H1 (cell line): Measurements from ENCODE around the gene SLC1A2. TPM values are rescaled to one million over a fixed set of nuclear protein-coding genes. Genes with fewer than 3 reads are reported as not detected.

Experiments
- CTCF ChIA-PET: fragments of 300-600 bp; sonication (Branson Sonifier 250); formaldehyde crosslinking; loops from one replicate; lab custom pipeline; 2021; ENCODE audit not compliant: partially characterized antibody; lab: Charles Lee
- POLR2A ChIA-PET: fragments of 300-600 bp; sonication (Branson Sonifier 250); formaldehyde crosslinking; loops from one replicate; lab custom pipeline; 2021; ENCODE audit warnings: inconsistent platforms; ENCODE audit not compliant: partially characterized antibody; lab: Charles Lee
- DNase-seq, 2 experiments: peaks; one replicate each; pipeline versions ENCODE4 v3.0.0 to v3.0.0-alpha.2; 2010 to 2022; ENCODE audit warnings: low spot score in 2 of 2, low read depth in 1 of 2, mixed read lengths in 1 of 2
- FAIRE-seq: peaks from 2 replicates; lab custom pipeline; 2011; peaks lifted over from hg19 to GRCh38; lab: Jason Lieb, UNC
- H2AFZ ChIP-seq: 2 replicates; pipeline ENCODE4 v1.8.1; 2012; ENCODE audit warnings: low read length, inconsistent platforms
- H2AK5ac ChIP-seq: 2 replicates; pipeline ENCODE4 v1.6.1; 2013; ENCODE audit warnings: low read depth, low read length
- H2BK120ac ChIP-seq: replicated peaks from 2 replicates; pipeline ENCODE3; 2013; ENCODE audit warnings: low read depth, low read length, inconsistent platforms
- H2BK12ac ChIP-seq: 2 replicates; pipeline ENCODE4 v1.6.1; 2013; ENCODE audit warnings: low read depth, low read length
- H2BK15ac ChIP-seq: 2 replicates; pipeline ENCODE4 v1.6.1; 2013; ENCODE audit warnings: low read length
- H2BK20ac ChIP-seq: 2 replicates; pipeline ENCODE4 v1.6.1; 2013; ENCODE audit warnings: low read length
- H2BK5ac ChIP-seq: 2 replicates; pipeline ENCODE4 v1.6.1; 2013; ENCODE audit warnings: low read depth, low read length
- H3K14ac ChIP-seq: 2 replicates; pipeline ENCODE4 v1.6.1; 2013; ENCODE audit warnings: inconsistent platforms; ENCODE audit not compliant: insufficient read length
- H3K18ac ChIP-seq: 2 replicates; pipeline ENCODE4 v1.6.1; 2013; ENCODE audit warnings: low read length; ENCODE audit errors: extremely low read depth
- H3K23ac ChIP-seq: 2 replicates; pipeline ENCODE4 v1.6.1; 2013; ENCODE audit warnings: inconsistent platforms; ENCODE audit not compliant: insufficient read length
- H3K23me2 ChIP-seq: 2 replicates; pipeline ENCODE4 v1.6.1; 2013; ENCODE audit warnings: low read depth, low read length
- H3K27ac ChIP-seq: 2 replicates; pipeline ENCODE4 v1.6.1; 2011; ENCODE audit warnings: low read depth, low read length, inconsistent platforms
- H3K27me3 ChIP-seq, 4 experiments: replicated peaks in 1 of 4; 1 replicate in 1 of 4; 2 replicates in 3 of 4; pipeline versions ENCODE4 v1.6.1 to v1.8.1; 2011 to 2013; ENCODE audit warnings: low read length in 3 of 4, mild to moderate bottlenecking in 3 of 4, inconsistent platforms in 2 of 4, mixed read lengths in 2 of 4, moderate library complexity in 1 of 4; ENCODE audit not compliant: control insufficient read depth in 3 of 4, insufficient read depth in 3 of 4; ENCODE audit errors: extremely low read depth in 1 of 4
- H3K36me3 ChIP-seq, 4 experiments: 2 replicates each; pipeline versions ENCODE4 v1.6.1 to v1.8.1; 2011 to 2013; ENCODE audit warnings: mild to moderate bottlenecking in 4 of 4, low read length in 3 of 4, moderate library complexity in 2 of 4, control low read depth in 1 of 4, inconsistent platforms in 1 of 4; ENCODE audit not compliant: insufficient read depth in 4 of 4, control insufficient read depth in 2 of 4
- H3K4ac ChIP-seq: replicated peaks from 2 replicates; pipeline ENCODE3; 2013; ENCODE audit warnings: low read length, low read depth, mixed read lengths, inconsistent platforms; ENCODE audit not compliant: insufficient read length
- H3K4me1 ChIP-seq, 4 experiments: replicated peaks in 1 of 4; 1 replicate in 1 of 4; 2 replicates in 3 of 4; pipeline versions ENCODE4 v1.6.1 to v1.8.1; 2011 to 2013; ENCODE audit warnings: low read length in 3 of 4, inconsistent platforms in 2 of 4, mixed read lengths in 1 of 4; ENCODE audit not compliant: insufficient read depth in 4 of 4, control insufficient read depth in 3 of 4
- H3K4me2 ChIP-seq, 2 experiments: 2 replicates each; pipeline versions ENCODE4 v1.6.1 to v1.8.1; 2011 to 2013; ENCODE audit warnings: low read depth in 2 of 2, low read length in 2 of 2, control low read depth in 1 of 2, inconsistent platforms in 1 of 2, mild to moderate bottlenecking in 1 of 2; ENCODE audit not compliant: insufficient read depth in 1 of 2
- H3K4me3 ChIP-seq, 4 experiments: fragments of 200-600, 300-600 bp in 1 of 4; sonication (generic), shearing (Covaris generic), sonication (Bioruptor Twin) in 1 of 4; 2 replicates each; pipeline versions ENCODE4 v1.5.1 to v1.8.1; 2011 to 2016; ENCODE audit warnings: low read length in 4 of 4, low read depth in 3 of 4, control low read depth in 2 of 4, inconsistent platforms in 2 of 4, mild to moderate bottlenecking in 2 of 4, mixed read lengths in 1 of 4, moderate library complexity in 1 of 4; ENCODE audit not compliant: insufficient read depth in 2 of 4; ENCODE audit errors: extremely low read depth in 1 of 4
- H3K56ac ChIP-seq: replicated peaks from 2 replicates; pipeline ENCODE3; 2013; ENCODE audit warnings: low read depth, mild to moderate bottlenecking, mixed read lengths, low read length, inconsistent platforms; ENCODE audit not compliant: insufficient read length
- H3K79me1 ChIP-seq: 2 replicates; pipeline ENCODE4 v1.6.1; 2013; ENCODE audit warnings: low read depth, low read length, control low read depth
- H3K79me2 ChIP-seq, 2 experiments: 2 replicates each; pipeline versions ENCODE4 v1.6.1 to v1.8.1; 2012 to 2013; ENCODE audit warnings: low read length in 2 of 2, mild to moderate bottlenecking in 2 of 2, inconsistent platforms in 1 of 2; ENCODE audit not compliant: insufficient read depth in 2 of 2, control insufficient read depth in 1 of 2
- H3K9ac ChIP-seq, 4 experiments: replicated peaks in 1 of 4; 1 replicate in 1 of 4; 2 replicates in 3 of 4; pipeline versions ENCODE4 v1.6.1 to v1.8.1; 2011 to 2013; ENCODE audit warnings: low read depth in 3 of 4, low read length in 3 of 4, control low read depth in 2 of 4, mild to moderate bottlenecking in 2 of 4, moderate library complexity in 2 of 4, inconsistent platforms in 1 of 4; ENCODE audit errors: extremely low read depth in 1 of 4
- H3K9me3 ChIP-seq, 2 experiments: 2 replicates each; pipeline versions ENCODE4 v1.6.1 to v1.8.1; 2012 to 2013; ENCODE audit warnings: mild to moderate bottlenecking in 2 of 2, moderate library complexity in 2 of 2, control low read depth in 1 of 2, inconsistent platforms in 1 of 2, low read depth in 1 of 2, low read length in 1 of 2, mixed read lengths in 1 of 2; ENCODE audit not compliant: insufficient read depth in 2 of 2
- H4K20me1 ChIP-seq, 2 experiments: replicated peaks in 1 of 2; 2 replicates each; pipeline versions ENCODE3 to v1.8.1; 2011 to 2013; ENCODE audit warnings: inconsistent platforms in 2 of 2, low read length in 2 of 2, mild to moderate bottlenecking in 1 of 2; ENCODE audit not compliant: insufficient read depth in 2 of 2, control insufficient read depth in 1 of 2
- H4K5ac ChIP-seq: 2 replicates; pipeline ENCODE4 v1.6.1; 2013; ENCODE audit warnings: low read length, low read depth, mixed read lengths, inconsistent platforms; ENCODE audit not compliant: insufficient read length
- H4K8ac ChIP-seq: 2 replicates; pipeline ENCODE4 v1.8.0; 2013; ENCODE audit warnings: mild to moderate bottlenecking, moderate library complexity, low read length, inconsistent platforms; ENCODE audit not compliant: insufficient read depth; ENCODE audit errors: extremely low read depth
- H4K91ac ChIP-seq: replicated peaks from 2 replicates; pipeline ENCODE3; 2013; ENCODE audit warnings: low read length, mixed read lengths, inconsistent platforms; ENCODE audit not compliant: insufficient read length
- CHD2 ChIP-seq: IDR thresholded peaks from 2 replicates; pipeline ENCODE4 v1.6.1; 2012; ENCODE audit warnings: low read length, improper control_type of control experiment
- CREB1 ChIP-seq: IDR thresholded peaks from 2 replicates; pipeline ENCODE4 v1.6.1; 2012; ENCODE audit warnings: inconsistent platforms
- KDM1A ChIP-seq: fragments of 200-600, 300-600 bp; sonication (generic); IDR thresholded peaks from 2 replicates; pipeline ENCODE4 v1.7.1; 2016; ENCODE audit warnings: mild to moderate bottlenecking, low read length, borderline replicate concordance
- KDM5A ChIP-seq: fragments of 200-600 bp; IDR thresholded peaks from 2 replicates; pipeline ENCODE4 v1.7.1; 2012; ENCODE audit warnings: mild to moderate bottlenecking, low read length, inconsistent platforms, mixed read lengths
- MAX ChIP-seq: IDR thresholded peaks from 2 replicates; pipeline ENCODE4 v1.6.1; 2012; ENCODE audit warnings: inconsistent platforms
- RAD21 ChIP-seq, 2 experiments: IDR thresholded peaks in 1 of 2; conservative IDR thresholded peaks in 1 of 2; 2 replicates each; pipeline ENCODE4 v1.6.1; 2011; ENCODE audit warnings: low read depth in 2 of 2, low read length in 2 of 2, improper control_type of control experiment in 1 of 2, inconsistent platforms in 1 of 2, mild to moderate bottlenecking in 1 of 2, moderate library complexity in 1 of 2
- RNF2 ChIP-seq: fragments of 200-900, 300-1000 bp; sonication (generic); IDR thresholded peaks from 2 replicates; pipeline ENCODE4 v1.7.1; 2016; ENCODE audit warnings: borderline replicate concordance, low read depth, mild to moderate bottlenecking, antibody characterized with exemption, low read length; ENCODE audit not compliant: poor library complexity, severe bottlenecking; ENCODE audit errors: missing control alignments
- SP1 ChIP-seq: IDR thresholded peaks from 2 replicates; pipeline ENCODE4 v1.6.1; 2011; ENCODE audit warnings: low read depth, low read length
- YY1 ChIP-seq: IDR thresholded peaks from 2 replicates; pipeline ENCODE4 v1.6.1; 2011; ENCODE audit warnings: low read depth, mild to moderate bottlenecking, low read length
- WGBS, 2 experiments: shearing (Covaris generic) in 1 of 2; methylation state at CpG; one replicate each; pipeline versions ENCODE4 v1.1.6 to v1.1.7; 2013 to 2015; ENCODE audit warnings: low lambda C conversion rate in 2 of 2, mixed read lengths in 2 of 2, inconsistent platforms in 1 of 2, low coverage in 1 of 2, missing lambda C conversion rate in 1 of 2; ENCODE audit not compliant: insufficient replicate concordance in 2 of 2, insufficient coverage in 1 of 2, insufficient read length in 1 of 2; ENCODE audit errors: extremely low coverage in 1 of 2, missing lambda C conversion rate in 1 of 2; 5-methylcytosine and 5-hydroxymethylcytosine counted together
- polyA plus RNA-seq, 7 experiments: library from polyadenylated mRNA; depleted of rRNA in 3 of 7; stranded (reverse) in 5 of 7; unstranded in 2 of 7; fragments of >200 nt in 5 of 7; fragments of 200-250 nt in 2 of 7; gene quantifications; 1 replicate in 5 of 7; 2 replicates in 1 of 7; 4 replicates in 1 of 7; pipeline versions ENCODE4 v1.2.1 to v1.2.3, GENCODE V29; 2011 to 2013; ENCODE audit warnings: missing spikeins in 2 of 7, mixed read lengths in 2 of 7
- total RNA-seq: library from RNA; stranded (reverse); fragmentation: NEBNext Ultra II Directional; extraction: Animal tissue kit (Norgen Biotek cat#: 25700); gene quantifications from 2 replicates; pipeline ENCODE4 v1.2.1, GENCODE V29; 2021
- TF ChIP-seq, protein P1 (sequence below): IDR thresholded peaks from 2 replicates; pipeline ENCODE4 v1.6.1; 2011; ENCODE audit warnings: low read length, improper control_type of control experiment

SLC1A2 gene
- total and polyA plus RNA-seq, 2 of the 8 experiments (the other 6 are each of a cell fraction or from before 2014, with no cell fraction given), result 0.57 to 1.2 TPM

DNA sequence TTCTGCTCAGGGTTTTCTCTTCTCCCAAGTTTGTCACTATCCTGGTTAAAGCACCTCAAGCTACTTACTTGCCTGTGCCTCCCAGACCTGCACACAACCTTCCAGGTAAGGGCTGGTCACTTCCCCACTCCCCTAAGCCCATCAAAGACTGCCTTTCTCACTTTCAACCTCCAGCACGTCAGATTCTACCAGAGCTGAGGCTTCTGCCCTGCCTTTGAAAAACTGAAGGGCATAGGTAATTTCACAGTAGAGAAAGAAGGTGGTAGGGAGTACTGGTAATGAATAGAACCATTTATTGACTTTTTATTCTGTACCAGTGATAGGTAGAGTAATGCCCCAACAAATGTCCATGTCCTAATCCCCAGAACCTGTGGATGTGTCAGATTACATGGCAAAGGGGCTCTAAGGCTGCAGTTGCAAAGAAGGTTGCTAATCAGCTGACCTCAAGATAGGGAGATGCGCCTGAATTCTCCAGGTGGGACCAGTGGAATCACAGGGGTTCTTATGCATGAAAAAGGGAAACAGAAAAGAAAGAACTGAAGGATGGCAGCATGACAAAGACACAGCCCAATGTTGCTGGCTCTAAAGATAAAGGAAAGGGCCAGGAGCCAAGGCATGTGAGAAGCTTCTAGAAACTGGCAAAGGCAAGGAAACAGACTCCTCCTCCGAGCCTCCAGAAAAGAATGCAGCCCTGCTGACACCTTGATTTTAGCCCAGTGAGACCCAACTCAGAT, 89.0 kb downstream of the SLC1A2 start:
- Histone ChIP-seq H2AK5ac (no peak overlapping the region), H4K20me1 (no peaks in the 10 kb centered on the region), H3K14ac (no peak overlapping the region), H3K36me3 (no peaks in the 10 kb centered on the region), H3K79me2 (no peaks in the 10 kb centered on the region), H2BK12ac (no peak overlapping the region), H3K4me1 (peaks cover 0 to 3% (median 0%) of the 10 kb centered on the region in 4 experiments; a peak in 2 of 7 replicates), H3K4me2 (peak overlapping the region in 1 of 2 experiments; percentile 35; a peak in 1 of 4 replicates), H3K4ac (no peak overlapping the region), H3K4me3 (no peak overlapping the region), H2BK15ac (no peak overlapping the region), H3K27ac (no peak overlapping the region), H3K56ac (no peak overlapping the region), H2BK5ac (no peak overlapping the region), H3K23me2 (no peaks in the 10 kb centered on the region), H3K27me3 (peaks cover 0 to 15% (median 7%) of the 10 kb centered on the region in 4 experiments; a peak in 4 of 7 replicates), H4K5ac (no peak overlapping the region), H3K23ac (no peak overlapping the region), H4K91ac (no peak overlapping the region), H3K9ac (no peak overlapping the region), H2BK120ac (no peak overlapping the region), H4K8ac (no peak overlapping the region), H2AFZ (no peak overlapping the region), H3K79me1 (no peaks in the 10 kb centered on the region), H3K18ac (no peak overlapping the region), H3K9me3 (peaks cover 13% of the 10 kb centered on the region in 2 experiments), H2BK20ac (no peak overlapping the region)
- DNase-seq (peak; percentile 7 to 50), FAIRE-seq (peak; percentile 28)
- POLR2A ChIA-PET, result no interaction called here
- 51% methylated on average over 3 of the region's 3 CpGs; no CpG with 5 or more reads in 1 of the 2 experiments for WGBS, 2 experiments
- CTCF ChIA-PET, result interaction anchor here (0.9 to 1.5 kb wide), 5 partner anchors 10 to 75 kb away, joined by 3 to 4 read pairs (median 4); no protein-coding TSS in a partner anchor
- 0 out of 2 replicates have a peak, but pooled peaks have one; percentile 55 for TF ChIP-seq SP1
- TF ChIP-seq RNF2, result no peak
- peak; percentile 63; the same call in 1 of the 2 replicates for TF ChIP-seq KDM1A
- no peak for TF ChIP-seq CHD2
- peak in 1 of 2 experiments; percentile 7; a peak in 1 of 4 replicates for TF ChIP-seq RAD21 (IDR thresholded peaks at IDR 0.05 in 1 of 2, conservative IDR thresholded peaks at IDR 0.05 in 1 of 2; ENCODE audit: low read depth in 2 of 2, low read length in 2 of 2)
- TF ChIP-seq MAX, result peak; percentile 52; the same call in 1 of the 2 replicates
- TF ChIP-seq CREB1, result no peak
- no peak for TF ChIP-seq KDM5A
- TF ChIP-seq, protein P1, sequence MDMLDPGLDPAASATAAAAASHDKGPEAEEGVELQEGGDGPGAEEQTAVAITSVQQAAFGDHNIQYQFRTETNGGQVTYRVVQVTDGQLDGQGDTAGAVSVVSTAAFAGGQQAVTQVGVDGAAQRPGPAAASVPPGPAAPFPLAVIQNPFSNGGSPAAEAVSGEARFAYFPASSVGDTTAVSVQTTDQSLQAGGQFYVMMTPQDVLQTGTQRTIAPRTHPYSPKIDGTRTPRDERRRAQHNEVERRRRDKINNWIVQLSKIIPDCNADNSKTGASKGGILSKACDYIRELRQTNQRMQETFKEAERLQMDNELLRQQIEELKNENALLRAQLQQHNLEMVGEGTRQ, result no peak
- TF ChIP-seq YY1, result 0 out of 2 replicates have a peak, but pooled peaks have one; percentile 43
